Osteocyte (in vitro differentiated cells): ENCODE results near the gene WHRN. TPM values are rescaled to one million over a fixed set of nuclear protein-coding genes. Genes with fewer than 3 reads are reported as not detected.

Experiments
- DNase-seq: peaks from one replicate; pipeline ENCODE4 v3.0.0; 2021; ENCODE audit warnings: mixed read lengths; ENCODE audit not compliant: unreplicated experiment; ENCODE audit errors: extremely low spot score
- H3K27ac Mint-ChIP-seq: one replicate; pipeline ENCODE4 v1.8.0; 2021; ENCODE audit warnings: mild to moderate bottlenecking, mixed read lengths; ENCODE audit not compliant: unreplicated experiment
- H3K27me3 Mint-ChIP-seq: one replicate; pipeline ENCODE4 v1.8.0; 2021; ENCODE audit warnings: mixed read lengths; ENCODE audit not compliant: unreplicated experiment
- H3K36me3 Mint-ChIP-seq: one replicate; pipeline ENCODE4 v1.8.0; 2021; ENCODE audit warnings: mixed read lengths; ENCODE audit not compliant: unreplicated experiment
- H3K4me1 Mint-ChIP-seq: one replicate; pipeline ENCODE4 v1.8.0; 2021; ENCODE audit warnings: mixed read lengths; ENCODE audit not compliant: unreplicated experiment
- H3K4me3 Mint-ChIP-seq: one replicate; pipeline ENCODE4 v1.8.0; 2021; ENCODE audit warnings: mild to moderate bottlenecking, moderate library complexity, mixed read lengths; ENCODE audit not compliant: unreplicated experiment
- H3K9me3 Mint-ChIP-seq: one replicate; pipeline ENCODE4 v1.8.0; 2021; ENCODE audit warnings: mixed read lengths; ENCODE audit not compliant: unreplicated experiment
- total RNA-seq: library from RNA; stranded (reverse); gene quantifications from 2 replicates; pipeline ENCODE4 v1.2.1, GENCODE V29; 2021
- TF ChIP-seq, protein P1 (sequence below): fragments of 200-600 bp; sonication (generic); IDR thresholded peaks from 2 replicates; pipeline ENCODE4 v1.5.0; 2021; ENCODE audit warnings: antibody characterized with exemption, mild to moderate bottlenecking, moderate library complexity

WHRN gene
- total RNA-seq, 1 donor from 2014 or later = 12.0 TPM

DNA sequence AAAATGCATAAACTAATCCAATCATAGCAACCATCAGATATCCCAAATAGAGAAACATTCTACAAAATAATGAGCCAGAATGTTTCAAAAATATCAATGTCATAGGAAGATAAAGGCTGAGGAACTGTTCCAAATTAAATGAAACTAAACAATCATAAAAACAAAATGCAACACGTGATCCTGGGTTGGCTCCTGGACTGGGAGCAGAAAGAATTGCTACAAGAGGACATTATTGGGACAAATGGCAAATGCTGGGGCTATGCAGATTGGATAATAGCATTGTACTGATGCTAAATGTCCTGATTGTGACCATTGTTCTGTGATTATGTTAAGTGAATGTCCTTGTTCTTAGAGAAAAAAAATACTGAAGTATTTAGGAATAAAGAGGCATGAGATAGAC is 63.3 kb downstream of the WHRN start:
- Mint-ChIP-seq H3K4me1 (peaks cover 16% of the 10 kb centered on the region), H3K27ac (no peak overlapping the region), H3K9me3 (no peaks in the 10 kb centered on the region), H3K4me3 (no peak overlapping the region), H3K27me3 (no peaks in the 10 kb centered on the region), H3K36me3 (no peaks in the 10 kb centered on the region)
- DNase-seq = no peak
- TF ChIP-seq, protein P1, sequence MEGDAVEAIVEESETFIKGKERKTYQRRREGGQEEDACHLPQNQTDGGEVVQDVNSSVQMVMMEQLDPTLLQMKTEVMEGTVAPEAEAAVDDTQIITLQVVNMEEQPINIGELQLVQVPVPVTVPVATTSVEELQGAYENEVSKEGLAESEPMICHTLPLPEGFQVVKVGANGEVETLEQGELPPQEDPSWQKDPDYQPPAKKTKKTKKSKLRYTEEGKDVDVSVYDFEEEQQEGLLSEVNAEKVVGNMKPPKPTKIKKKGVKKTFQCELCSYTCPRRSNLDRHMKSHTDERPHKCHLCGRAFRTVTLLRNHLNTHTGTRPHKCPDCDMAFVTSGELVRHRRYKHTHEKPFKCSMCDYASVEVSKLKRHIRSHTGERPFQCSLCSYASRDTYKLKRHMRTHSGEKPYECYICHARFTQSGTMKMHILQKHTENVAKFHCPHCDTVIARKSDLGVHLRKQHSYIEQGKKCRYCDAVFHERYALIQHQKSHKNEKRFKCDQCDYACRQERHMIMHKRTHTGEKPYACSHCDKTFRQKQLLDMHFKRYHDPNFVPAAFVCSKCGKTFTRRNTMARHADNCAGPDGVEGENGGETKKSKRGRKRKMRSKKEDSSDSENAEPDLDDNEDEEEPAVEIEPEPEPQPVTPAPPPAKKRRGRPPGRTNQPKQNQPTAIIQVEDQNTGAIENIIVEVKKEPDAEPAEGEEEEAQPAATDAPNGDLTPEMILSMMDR = no peak

DNA sequence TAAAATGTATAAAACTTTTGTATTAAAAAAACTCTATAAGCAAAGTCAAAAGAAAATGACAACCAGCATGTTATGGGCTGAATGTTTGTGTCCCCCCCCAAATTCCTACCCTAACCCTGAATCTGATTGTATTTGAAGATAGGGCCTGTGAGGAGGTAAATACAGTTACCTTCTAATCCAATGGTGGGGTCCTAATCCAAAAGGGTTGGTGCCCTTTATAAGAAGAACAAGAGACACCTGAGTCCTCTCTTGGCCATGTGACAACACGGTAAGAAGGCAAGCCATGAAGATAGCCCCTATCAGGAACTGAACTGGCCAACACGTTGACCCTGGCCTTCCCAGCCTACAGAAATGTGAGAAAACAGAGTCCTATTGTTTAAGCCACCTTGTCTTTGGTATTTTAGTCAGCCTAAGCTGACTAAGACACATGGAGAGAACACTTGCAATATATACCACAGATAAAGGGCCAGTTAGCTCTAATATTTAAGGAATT is 67.8 kb downstream of the WHRN start:
- H3K27ac Mint-ChIP-seq = no peak overlapping the region
- H3K4me1 Mint-ChIP-seq = no peaks in the 10 kb centered on the region
- H3K4me3 Mint-ChIP-seq = no peak overlapping the region
- H3K36me3 Mint-ChIP-seq = no peaks in the 10 kb centered on the region
- no peak for DNase-seq
- TF ChIP-seq, protein P1 = no peak
- no peaks in the 10 kb centered on the region for H3K9me3 Mint-ChIP-seq
- no peaks in the 10 kb centered on the region for H3K27me3 Mint-ChIP-seq

DNA sequence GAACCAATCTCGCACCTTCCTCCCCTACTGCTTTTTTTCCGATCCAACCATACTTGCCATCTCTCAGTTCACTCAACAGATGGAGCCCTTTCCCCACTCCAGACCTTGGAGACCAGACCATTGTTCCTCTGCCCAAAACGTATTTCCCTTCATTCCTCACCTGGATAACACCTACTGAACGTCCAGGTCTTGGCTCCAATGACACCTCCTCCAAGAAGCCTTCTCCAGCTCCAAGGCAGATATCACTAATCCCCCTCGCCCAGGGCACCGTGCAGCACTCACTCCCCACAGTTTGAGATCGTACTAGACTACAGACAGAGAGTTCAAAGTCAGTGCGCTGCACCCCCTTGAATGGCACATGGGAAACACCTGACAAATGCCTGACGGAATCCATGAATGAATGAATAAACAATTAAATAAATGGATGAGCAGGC is 70.4 kb downstream of the WHRN start:
- Mint-ChIP-seq H3K27ac (no peak overlapping the region), H3K36me3 (peaks cover 3% of the 10 kb centered on the region), H3K4me1 (no peaks in the 10 kb centered on the region), H3K27me3 (peaks cover 5% of the 10 kb centered on the region), H3K4me3 (no peak overlapping the region), H3K9me3 (no peaks in the 10 kb centered on the region)
- TF ChIP-seq, protein P1 = peak; percentile 75
- DNase-seq = no peak

DNA sequence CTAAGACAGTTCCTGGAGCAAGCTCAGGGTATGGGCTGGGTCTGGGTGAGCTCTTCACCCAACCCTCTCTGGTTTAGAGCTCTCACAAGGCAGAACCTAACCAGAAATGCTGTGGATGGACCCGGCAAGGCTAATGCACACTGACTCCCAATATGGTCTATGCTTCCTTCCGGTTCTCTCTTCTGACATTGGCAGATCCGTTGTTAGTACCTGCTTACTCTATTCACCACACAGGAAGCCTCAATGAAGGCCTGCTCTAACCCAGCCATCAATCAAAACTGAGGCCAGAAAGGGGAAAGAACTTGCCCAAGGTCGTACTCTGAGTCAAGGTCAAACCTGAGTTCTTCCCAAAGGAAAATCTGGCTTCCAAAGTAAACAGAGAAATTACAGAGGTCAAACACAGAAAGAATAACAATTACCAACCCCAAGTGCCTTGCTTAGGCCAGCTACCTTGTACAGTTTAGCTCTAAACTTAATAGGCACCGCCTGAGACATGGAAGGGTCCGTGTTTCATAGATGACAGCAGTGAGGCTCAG is 71.5 kb downstream of the WHRN start:
- Mint-ChIP-seq H3K4me1 (no peaks in the 10 kb centered on the region), H3K36me3 (peaks cover 3% of the 10 kb centered on the region), H3K9me3 (no peaks in the 10 kb centered on the region), H3K27me3 (peaks cover 7% of the 10 kb centered on the region), H3K27ac (no peak overlapping the region), H3K4me3 (no peak overlapping the region)
- no peak for DNase-seq
- TF ChIP-seq, protein P1 = no peak

DNA sequence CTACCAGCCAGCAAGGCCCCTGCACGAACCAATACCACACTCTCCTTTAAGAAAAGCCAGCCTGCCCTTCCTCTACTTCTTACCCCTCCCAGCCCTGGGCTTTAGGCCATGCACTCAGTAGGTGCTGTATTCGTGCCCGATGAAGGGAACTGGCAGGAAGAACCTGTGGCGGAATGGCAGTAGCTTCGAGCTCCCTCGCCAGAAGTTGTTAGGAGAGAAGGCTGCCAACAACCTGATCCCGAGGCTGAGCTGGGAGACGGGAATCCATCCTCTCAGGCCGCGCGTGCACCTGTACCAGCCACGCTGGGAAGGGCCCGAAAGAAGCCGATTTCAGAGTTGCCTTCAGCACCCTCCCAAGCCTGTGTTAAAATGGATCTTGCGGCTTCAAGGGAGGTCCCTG is 72.2 kb downstream of the WHRN start:
- TF ChIP-seq, protein P1 = no peak
- no peak overlapping the region for H3K4me3 Mint-ChIP-seq
- H3K27ac Mint-ChIP-seq = no peak overlapping the region
- H3K36me3 Mint-ChIP-seq = peaks cover 3% of the 10 kb centered on the region
- no peaks in the 10 kb centered on the region for H3K4me1 Mint-ChIP-seq
- H3K9me3 Mint-ChIP-seq = no peaks in the 10 kb centered on the region
- no peak for DNase-seq
- H3K27me3 Mint-ChIP-seq = peaks cover 13% of the 10 kb centered on the region
